ENCODE data around the gene NEDD4L.
A peak's percentile ranks its signal among the peaks of the same experiment; 100 is the strongest.
"Not testable (repeated sequence)": the region's sequence is repeated elsewhere in the genome, so short reads cannot be mapped to it uniquely, and the experiment has no call there.

The NEDD4L gene

GRCh38 chr18:58026857-58027256 lies 17.2 kb upstream of the NEDD4L start:
- no peak for DNase-seq (ENCODE audit: low spot score)

DNA sequence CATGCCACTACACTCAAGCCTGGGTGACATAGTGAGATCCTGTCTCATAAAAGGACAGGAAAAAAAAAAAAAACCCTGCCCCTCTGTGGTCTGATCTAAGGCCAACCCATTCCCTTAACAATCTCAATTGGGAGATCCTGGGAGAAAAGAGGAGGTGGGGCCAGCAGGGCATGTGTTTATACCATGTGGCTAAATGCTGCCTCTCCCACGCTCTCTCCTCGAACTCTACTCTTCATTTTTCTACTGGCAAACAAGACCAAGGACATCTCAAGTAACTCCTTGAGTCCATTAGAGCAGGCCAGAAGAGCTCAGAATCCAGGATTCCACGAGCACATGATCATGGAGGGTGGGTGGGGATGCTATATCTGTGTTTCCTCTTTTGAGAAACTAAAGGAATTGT lies 16.7 kb upstream of the NEDD4L start:
- no peak for DNase-seq (ENCODE audit: low spot score)

GRCh38 chr18:58028109-58028784 lies 15.8 kb upstream of the NEDD4L start:
- DNase-seq (ENCODE audit: low spot score), result no peak

- DNase-seq (ENCODE audit: low spot score), result no peak
These were observed 11.8 kb upstream of the NEDD4L start for GRCh38 chr18:58032233-58032632.

DNA sequence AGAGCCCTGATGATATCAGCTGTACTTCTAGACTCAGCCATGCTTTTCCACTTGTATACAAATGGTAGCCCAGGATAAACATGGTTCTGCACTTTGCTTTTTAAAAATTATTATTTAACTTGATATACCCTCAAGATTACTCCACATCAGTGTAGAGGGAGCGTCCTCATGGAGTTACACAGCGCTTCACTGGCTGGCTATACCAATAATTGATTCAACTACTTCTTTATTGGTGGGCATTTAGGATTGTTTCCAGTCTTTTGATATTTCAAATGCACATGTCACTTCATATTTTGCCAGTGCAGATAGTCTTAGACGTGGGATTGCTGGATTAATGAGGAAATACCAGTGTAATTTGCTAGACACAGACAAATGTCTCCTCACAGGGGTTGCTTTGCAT lies 10.8 kb upstream of the NEDD4L start:
- DNase-seq (ENCODE audit: low spot score), result no peak

GRCh38 chr18:58034370-58034769 lies 9.7 kb upstream of the NEDD4L start:
- DNase-seq (ENCODE audit: low spot score), result no peak

GRCh38 chr18:58037163-58037562 lies 6.9 kb upstream of the NEDD4L start:
- no peak for DNase-seq (ENCODE audit: low spot score)

DNA sequence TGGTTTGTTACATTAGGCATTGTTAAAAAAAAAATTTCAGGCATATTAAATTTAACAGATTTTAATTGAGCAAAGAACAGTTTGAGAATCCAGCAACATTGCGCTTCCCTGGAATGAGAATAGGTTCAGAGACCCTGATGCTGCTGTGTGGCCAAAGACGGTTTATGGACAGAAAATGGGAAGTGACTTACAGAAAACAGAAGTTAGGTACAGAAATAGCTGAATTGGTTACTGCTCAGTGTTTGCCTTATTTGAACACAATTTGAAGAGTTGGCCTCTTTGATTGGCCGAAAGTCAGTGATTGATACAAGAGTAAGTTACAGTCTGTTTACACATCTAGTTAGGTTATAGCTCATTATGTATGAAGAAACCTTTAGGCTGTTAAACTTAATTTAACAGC lies 6.0 kb upstream of the NEDD4L start:
- DNase-seq (ENCODE audit: low spot score), result no peak

GRCh38 chr18:58041633-58042032 lies 2.4 kb upstream of the NEDD4L start:
- DNase-seq (ENCODE audit: low spot score), result no peak

DNA sequence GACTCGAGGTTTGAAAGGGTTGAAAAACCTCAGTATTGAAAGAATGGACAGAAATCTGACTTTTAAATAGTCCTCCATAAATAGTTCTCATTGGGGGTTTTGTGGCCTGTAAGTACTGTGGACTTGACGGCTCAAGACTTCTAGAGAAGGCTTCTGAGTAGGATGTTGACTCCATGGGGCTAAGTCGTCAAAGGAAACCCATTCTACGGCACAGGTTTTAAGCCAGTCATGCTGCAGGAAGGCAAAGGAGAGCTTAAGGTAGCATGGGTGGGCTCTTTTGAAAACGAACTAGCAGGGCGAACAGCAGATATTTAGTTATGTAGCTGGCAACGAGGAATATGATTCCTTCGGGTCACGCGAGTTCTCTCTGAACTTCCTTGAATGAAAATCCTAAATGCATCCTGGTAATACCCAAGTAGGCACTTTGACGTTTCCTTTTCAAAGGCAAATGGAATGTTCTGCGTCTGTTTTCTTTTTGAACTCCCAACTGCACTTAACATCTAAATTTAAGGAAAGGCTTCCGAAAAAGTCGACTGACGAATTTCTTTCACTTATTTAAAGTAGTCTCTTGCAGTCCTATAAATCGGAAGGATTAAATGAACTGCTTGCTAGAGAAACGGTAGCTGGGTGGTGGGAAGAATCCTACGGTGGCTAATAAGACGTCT lies 1.1 kb upstream of the NEDD4L start:
- peak; percentile 18 for DNase-seq (ENCODE audit: low spot score)

GRCh38 chr18:58044370-58045241 lies 580 bp downstream of the NEDD4L start:
- DNase-seq (ENCODE audit: low spot score), result peak; percentile 52

- DNase-seq (ENCODE audit: low spot score), result peak; percentile 83
These were observed 1.4 kb downstream of the NEDD4L start for GRCh38 chr18:58045242-58046092.

DNA sequence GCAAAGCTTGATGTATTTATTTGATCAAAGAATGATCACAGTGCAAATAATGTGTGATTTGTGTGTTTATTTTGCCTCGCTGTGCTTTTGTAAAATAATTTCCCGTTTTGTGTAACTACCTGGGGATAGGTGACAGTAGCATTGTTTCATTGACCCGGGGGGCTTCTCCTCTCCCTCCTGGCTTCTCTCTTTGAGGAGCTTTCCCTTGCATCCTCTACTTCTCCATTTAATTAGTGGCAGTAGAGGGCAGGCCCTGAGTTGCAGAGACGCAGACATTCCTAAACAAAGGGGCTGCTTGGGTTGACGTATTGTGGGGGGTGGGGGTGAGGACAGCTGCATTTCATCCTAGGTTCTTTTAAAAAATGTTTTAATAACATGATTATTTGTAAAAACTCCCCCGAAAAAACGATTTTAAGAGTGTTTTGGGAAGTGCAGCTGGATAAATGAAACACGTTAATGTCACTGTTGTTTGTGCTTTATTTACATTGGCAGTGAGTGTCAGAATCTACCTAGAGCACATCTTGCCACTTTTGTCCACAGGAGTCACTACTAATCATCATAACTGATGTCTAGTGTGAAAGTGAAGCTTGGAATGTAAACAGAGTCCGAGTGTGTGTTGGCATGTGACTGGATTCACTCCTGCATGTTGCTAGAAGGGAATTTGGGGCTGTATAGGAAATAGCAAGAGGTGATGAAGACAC lies 2.2 kb downstream of the NEDD4L start:
- no peak for DNase-seq (ENCODE audit: low spot score)

GRCh38 chr18:58046794-58047555 lies 2.9 kb downstream of the NEDD4L start:
- DNase-seq (ENCODE audit: low spot score), result peak; percentile 57

DNA sequence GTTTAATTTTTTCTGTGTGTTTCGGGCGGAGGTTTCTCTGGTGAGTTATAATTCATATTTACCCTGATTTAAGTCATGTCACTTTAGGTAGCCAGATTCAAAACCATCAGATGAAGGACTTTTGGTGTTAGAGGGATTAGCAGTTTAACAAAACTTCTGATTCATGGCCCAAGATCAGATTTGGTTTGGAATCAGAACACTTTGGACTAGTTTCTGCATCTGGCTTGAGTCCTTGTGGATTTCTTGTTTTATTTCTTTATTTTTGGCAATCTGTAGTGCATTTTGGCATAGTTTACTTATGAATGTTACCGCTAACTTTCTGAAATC lies 3.5 kb downstream of the NEDD4L start:
- no peak for DNase-seq (ENCODE audit: low spot score)

GRCh38 chr18:58048081-58048642 lies 4.1 kb downstream of the NEDD4L start:
- DNase-seq (ENCODE audit: low spot score), result no peak

- DNase-seq (ENCODE audit: low spot score), result no peak
These were observed 5.1 kb downstream of the NEDD4L start for GRCh38 chr18:58049000-58049688.

GRCh38 chr18:58050963-58051362 lies 6.9 kb downstream of the NEDD4L start:
- DNase-seq (ENCODE audit: low spot score), result not testable (repeated sequence)

DNA sequence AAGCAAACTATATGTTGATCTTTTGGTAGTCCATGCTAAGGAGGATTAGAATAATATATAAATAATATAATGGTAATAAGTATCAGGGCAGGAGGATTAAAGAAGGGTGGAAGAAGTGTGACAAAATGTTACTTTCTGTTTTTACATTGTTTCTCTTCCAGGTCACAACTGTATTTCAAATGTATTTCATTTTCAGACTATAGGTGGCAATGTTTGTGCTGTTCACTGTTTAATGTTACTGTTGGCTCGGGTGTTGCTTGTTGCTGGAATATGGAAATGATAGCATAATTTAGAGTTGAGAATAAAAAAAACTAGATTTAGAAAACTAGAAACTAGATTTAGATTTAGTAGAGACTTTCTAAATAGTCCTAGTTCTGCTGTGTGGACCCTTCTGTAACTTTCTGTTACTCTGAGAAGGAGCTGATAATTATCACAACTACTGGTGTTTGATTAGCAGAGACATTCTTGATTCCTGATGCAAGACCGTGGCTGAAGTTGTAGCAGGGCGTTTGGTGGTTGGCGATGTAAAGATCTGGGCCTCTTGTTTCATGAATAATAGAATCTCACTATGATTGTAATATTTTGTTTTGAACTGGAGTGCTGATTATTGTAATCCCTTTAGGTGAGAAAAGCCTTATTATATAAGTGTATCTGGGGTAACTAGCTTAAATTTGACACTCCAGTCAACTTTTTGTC lies 7.9 kb downstream of the NEDD4L start:
- peak; percentile 42 for DNase-seq (ENCODE audit: low spot score)
